Measurements from ENCODE around the gene DNAJC27.

The DNAJC27 gene

GRCh38 chr2:24932715-24933114 is 39.0 kb downstream of the DNAJC27 start:
- H3K27ac ChIP-seq = no peak overlapping the region
- no peaks in the 10 kb centered on the region for H3K4me1 ChIP-seq (ENCODE audit: control insufficient read depth in 1 of 2, insufficient read depth in 1 of 2, low read depth in 1 of 2, low read length in 1 of 2)
- H3K9me3 ChIP-seq = no peaks in the 10 kb centered on the region
- H3K36me3 ChIP-seq = no peaks in the 10 kb centered on the region
- H3K4me3 ChIP-seq (ENCODE audit: low read depth in 1 of 2, low read length in 1 of 2) = no peak overlapping the region
- TF ChIP-seq CTCF (IDR thresholded peaks at IDR 0.05) = no peak
- no peaks in the 10 kb centered on the region for H3K27me3 ChIP-seq

- Histone ChIP-seq H3K27me3 (peaks cover 17% of the 10 kb centered on the region), H3K27ac (no peak overlapping the region), H3K4me1 (ENCODE audit: control insufficient read depth in 1 of 2, insufficient read depth in 1 of 2, low read depth in 1 of 2, low read length in 1 of 2) (peaks cover 12 to 13% of the 10 kb centered on the region in 2 experiments), H3K36me3 (no peaks in the 10 kb centered on the region), H3K4me3 (ENCODE audit: low read depth in 1 of 2, low read length in 1 of 2) (no peak overlapping the region), H3K9me3 (no peaks in the 10 kb centered on the region)
- TF ChIP-seq CTCF (IDR thresholded peaks at IDR 0.05) = no peak
Observed at GRCh38 chr2:24930768-24931167, 41.0 kb downstream of the DNAJC27 start.

- no peak overlapping the region for H3K27ac ChIP-seq
- TF ChIP-seq CTCF (IDR thresholded peaks at IDR 0.05) = no peak
Observed at GRCh38 chr2:24929230-24929629, 42.5 kb downstream of the DNAJC27 start.

GRCh38 chr2:24928036-24928435 is 43.7 kb downstream of the DNAJC27 start:
- no peaks in the 10 kb centered on the region for H3K9me3 ChIP-seq
- H3K4me1 ChIP-seq (ENCODE audit: control insufficient read depth in 1 of 2, insufficient read depth in 1 of 2, low read depth in 1 of 2, low read length in 1 of 2) = peaks cover 12 to 13% of the 10 kb centered on the region in 2 experiments
- TF ChIP-seq CTCF (IDR thresholded peaks at IDR 0.05) = no peak
- no peak overlapping the region for H3K27ac ChIP-seq
- H3K4me3 ChIP-seq (ENCODE audit: low read depth in 1 of 2, low read length in 1 of 2) = no peak overlapping the region
- peaks cover 28% of the 10 kb centered on the region for H3K27me3 ChIP-seq
- H3K36me3 ChIP-seq = no peaks in the 10 kb centered on the region

More at GRCh38 chr2:24929230-24929629, 42.5 kb downstream of the DNAJC27 start:
- peaks cover 27% of the 10 kb centered on the region for H3K27me3 ChIP-seq
- H3K36me3 ChIP-seq = no peaks in the 10 kb centered on the region
- peaks cover 12 to 13% of the 10 kb centered on the region in 2 experiments for H3K4me1 ChIP-seq (ENCODE audit: control insufficient read depth in 1 of 2, insufficient read depth in 1 of 2, low read depth in 1 of 2, low read length in 1 of 2)
- H3K9me3 ChIP-seq = no peaks in the 10 kb centered on the region
- no peak overlapping the region for H3K4me3 ChIP-seq (ENCODE audit: low read depth in 1 of 2, low read length in 1 of 2)

- H3K4me1 ChIP-seq (ENCODE audit: control insufficient read depth in 1 of 2, insufficient read depth in 1 of 2, low read depth in 1 of 2, low read length in 1 of 2) = peaks cover 12 to 13% of the 10 kb centered on the region in 2 experiments
- H3K27ac ChIP-seq = no peak overlapping the region
- no peaks in the 10 kb centered on the region for H3K36me3 ChIP-seq
- peaks cover 41% of the 10 kb centered on the region for H3K27me3 ChIP-seq
- H3K4me3 ChIP-seq (ENCODE audit: low read depth in 1 of 2, low read length in 1 of 2) = peak overlapping the region in 1 of 2 experiments; percentile 30
- no peak for TF ChIP-seq CTCF (IDR thresholded peaks at IDR 0.05)
- no peaks in the 10 kb centered on the region for H3K9me3 ChIP-seq
Observed at GRCh38 chr2:24926602-24927252, 45.0 kb downstream of the DNAJC27 start.
